A549 (cell line): Measurements from ENCODE around the gene SPEF1.

Experiments
- CTCF ChIP-seq: fragments of >200 bp; sonication (Bioruptor Twin); formaldehyde crosslinking; IDR thresholded peaks from 3 replicates; pipeline ENCODE4 v1.5.1; 2016
- EHMT2 ChIP-seq: fragments of 200-600 bp; sonication (generic); IDR thresholded peaks from 2 replicates; pipeline ENCODE4 v1.6.1; 2016; ENCODE audit warnings: antibody characterized with exemption, low read depth, mild to moderate bottlenecking, moderate library complexity
- EP300 ChIP-seq, 2 experiments: fragments of >200 bp; sonication (Bioruptor Twin); formaldehyde crosslinking; IDR thresholded peaks; 2 replicates in 1 of 2; 3 replicates in 1 of 2; pipeline ENCODE4 v1.6.1; 2016 to 2017
- KDM1A ChIP-seq: fragments of 200-600 bp; sonication (generic); IDR thresholded peaks from 2 replicates; pipeline ENCODE4 v1.6.1; 2016; ENCODE audit warnings: low read depth, mild to moderate bottlenecking
- POLR2A ChIP-seq: IDR thresholded peaks from 2 replicates; pipeline ENCODE4 v1.6.1; 2012; ENCODE audit warnings: mild to moderate bottlenecking, low read length
- RFX5 ChIP-seq: fragments of 450-650 bp; IDR thresholded peaks from 2 replicates; pipeline ENCODE4 v1.7.1; 2014; ENCODE audit warnings: antibody characterized with exemption, mild to moderate bottlenecking, moderate library complexity

GRCh38 chr20:3801846-3802245 lies 20.6 kb upstream of the SPEF1 start:
- TF ChIP-seq CTCF: no peak
- no peak for TF ChIP-seq KDM1A
- TF ChIP-seq POLR2A: no peak
- no peak for TF ChIP-seq EHMT2
- no peak for TF ChIP-seq RFX5
- TF ChIP-seq EP300 (IDR thresholded peaks at IDR 0.05): no peak
